ENCODE measurements around the gene METTL22.

DNA sequence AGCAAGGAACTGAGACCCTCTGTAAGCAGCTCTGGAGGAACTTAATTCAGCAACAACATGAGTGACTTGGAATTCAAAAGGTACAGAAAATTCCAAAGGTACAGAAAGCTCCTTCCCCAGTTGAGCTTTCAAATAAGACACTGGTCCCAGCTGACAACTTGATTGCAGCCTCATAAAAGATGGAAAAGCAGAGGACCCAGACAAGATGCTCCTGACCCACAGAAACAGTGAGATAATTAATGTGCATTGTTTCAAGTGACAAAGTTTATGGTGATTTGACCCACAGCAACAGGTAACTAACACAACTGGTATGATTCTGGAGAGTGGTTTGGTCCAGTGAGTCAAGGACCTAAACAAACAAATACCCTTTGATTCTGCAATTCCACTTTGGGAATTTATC is 15.9 kb upstream of the METTL22 start:
- no peak for TF ChIP-seq POLR2A (IDR thresholded peaks at IDR 0.05)
- TF ChIP-seq POLR2AphosphoS5 (IDR thresholded peaks at IDR 0.05) = no peak
